Measurements from ENCODE around the gene LDB1. TPM values are rescaled to one million over a fixed set of nuclear protein-coding genes. Genes with fewer than 3 reads are reported as not detected.
A peak's percentile ranks its signal among the peaks of the same experiment; 100 is the strongest.

LDB1 gene
- total and polyA plus RNA-seq, 2 donors: 51.8 to 65.3 TPM

DNA sequence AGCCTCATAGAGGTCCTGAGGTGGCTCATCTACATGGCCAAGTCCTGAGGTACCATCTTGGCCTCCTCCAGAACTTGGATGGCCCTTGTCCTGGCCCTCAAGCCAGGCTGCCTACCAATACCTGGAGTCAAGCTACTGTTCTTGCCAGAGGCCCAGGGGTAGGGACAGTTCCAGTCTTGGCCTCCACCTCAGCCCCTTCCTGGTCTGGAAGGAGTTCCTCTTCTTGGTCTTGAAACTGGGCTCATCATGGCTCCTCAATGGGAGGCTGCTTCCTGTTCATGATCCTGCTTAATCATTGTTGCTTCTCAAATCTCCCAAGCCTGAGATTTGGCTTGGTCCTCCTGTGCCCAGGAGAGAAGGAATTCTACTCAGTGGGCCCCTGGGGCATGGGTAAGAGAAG is 51.1 kb downstream of the LDB1 start:
- H3K4me3 ChIP-seq (ENCODE audit: low read depth, low read length): no peak overlapping the region
- H3K4me1 ChIP-seq (ENCODE audit: insufficient read depth): peaks cover 3% of the 10 kb centered on the region
- no peak overlapping the region for H3K27ac ChIP-seq (ENCODE audit: low read depth)
- no peaks in the 10 kb centered on the region for H3K36me3 ChIP-seq (ENCODE audit: insufficient read depth)
- DNase-seq (ENCODE audit: extremely low spot score): no peak

DNA sequence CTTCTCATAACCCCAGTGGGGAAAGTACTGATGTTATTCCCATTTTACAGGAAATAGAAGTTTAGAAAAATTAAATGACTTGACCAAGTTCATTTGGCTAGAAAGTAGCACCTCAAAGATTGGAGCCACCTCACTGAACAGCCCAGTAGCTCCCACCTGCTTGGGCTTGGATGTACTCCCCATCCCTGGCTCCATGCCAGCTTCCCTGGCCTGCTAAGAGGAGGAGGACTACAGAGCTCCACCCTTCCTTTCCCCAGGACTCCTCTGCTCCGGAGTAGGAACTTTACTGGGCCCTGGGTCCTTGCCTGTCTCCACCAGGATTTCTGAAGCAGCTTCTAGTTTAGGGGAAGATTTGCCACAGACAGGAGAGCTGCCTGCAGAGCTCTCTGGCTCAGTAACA is 52.0 kb downstream of the LDB1 start:
- WGBS: 24% methylated on average over 1 of the region's 1 CpG

GRCh38 chr10:102067091-102067916 is 52.9 kb downstream of the LDB1 start:
- Histone ChIP-seq H3K4me1 (ENCODE audit: insufficient read depth) (peaks cover 3% of the 10 kb centered on the region), H3K27ac (ENCODE audit: low read depth) (no peak overlapping the region), H3K36me3 (ENCODE audit: insufficient read depth) (no peaks in the 10 kb centered on the region), H3K4me3 (ENCODE audit: low read depth, low read length) (no peak overlapping the region)
- DNase-seq (ENCODE audit: extremely low spot score): no peak
- 90% methylated on average over 18 of the region's 18 CpGs for WGBS

More for the DNA sequence above, 52.0 kb downstream of the LDB1 start:
- Histone ChIP-seq H3K4me1 (ENCODE audit: insufficient read depth) (peaks cover 3% of the 10 kb centered on the region), H3K36me3 (ENCODE audit: insufficient read depth) (no peaks in the 10 kb centered on the region), H3K4me3 (ENCODE audit: low read depth, low read length) (no peak overlapping the region), H3K27ac (ENCODE audit: low read depth) (no peak overlapping the region)
- no peak for DNase-seq (ENCODE audit: extremely low spot score)

- 83% methylated on average over 16 of the region's 16 CpGs for WGBS
- Histone ChIP-seq H3K27ac (ENCODE audit: low read depth) (no peak overlapping the region), H3K36me3 (ENCODE audit: insufficient read depth) (no peaks in the 10 kb centered on the region), H3K4me1 (ENCODE audit: insufficient read depth) (peaks cover 3% of the 10 kb centered on the region), H3K4me3 (ENCODE audit: low read depth, low read length) (peak overlapping the region; percentile 93)
- no peak for DNase-seq (ENCODE audit: extremely low spot score)
Measured at GRCh38 chr10:102066399-102067088, 53.6 kb downstream of the LDB1 start.

- H3K36me3 ChIP-seq (ENCODE audit: insufficient read depth): no peaks in the 10 kb centered on the region
- peaks cover 3% of the 10 kb centered on the region for H3K4me1 ChIP-seq (ENCODE audit: insufficient read depth)
- no peak for DNase-seq (ENCODE audit: extremely low spot score)
- WGBS: 8% methylated on average over 63 of the region's 63 CpGs
- H3K27ac ChIP-seq (ENCODE audit: low read depth): peak overlapping the region; percentile 95
- peak overlapping the region; percentile 93 for H3K4me3 ChIP-seq (ENCODE audit: low read depth, low read length)
Measured at GRCh38 chr10:102065561-102066398, 54.4 kb downstream of the LDB1 start.

DNA sequence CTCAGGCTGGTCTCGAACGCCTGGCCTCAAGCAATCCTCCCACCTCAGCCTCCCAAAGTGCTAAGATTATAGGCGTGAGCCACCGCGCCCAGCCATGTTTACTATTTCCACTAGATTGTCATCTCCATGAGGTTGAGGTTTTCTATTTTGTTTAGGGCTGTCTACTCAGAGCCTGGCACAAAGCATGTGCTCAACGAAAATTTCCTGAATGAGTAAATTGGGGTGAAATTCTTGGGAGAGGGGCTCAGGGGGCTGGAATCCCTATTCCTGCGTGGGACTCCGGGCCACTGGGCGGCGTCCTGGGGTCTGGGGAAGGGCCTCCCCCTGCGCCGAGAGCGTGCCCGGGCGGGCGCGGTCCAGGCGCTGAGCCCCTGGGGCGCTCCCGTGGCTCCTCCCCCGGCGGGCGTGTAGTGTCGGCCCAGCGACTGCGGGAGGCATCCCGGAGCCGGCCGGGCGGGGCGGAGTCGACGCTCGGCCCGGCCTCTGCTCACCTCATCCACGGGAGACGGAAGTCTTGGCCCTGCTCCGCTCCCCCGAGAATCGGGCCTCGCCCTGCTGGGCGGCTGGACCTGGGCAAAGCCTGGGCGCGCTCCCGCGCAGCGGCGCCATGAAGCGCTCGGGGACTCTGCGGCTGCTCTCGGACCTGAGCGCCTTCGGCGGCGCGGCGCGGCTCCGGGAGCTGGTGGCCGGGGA is 55.2 kb downstream of the LDB1 start, which contains the start of gene HPS6:
Gene HPS6 (plus strand): TSS at position 482 of the 693 bp plus-strand sequence. CDS start 126 bp downstream, at position 608.
- DNase-seq (ENCODE audit: extremely low spot score): peak; percentile 83
- H3K4me1 ChIP-seq (ENCODE audit: insufficient read depth): peaks cover 3% of the 10 kb centered on the region
- H3K36me3 ChIP-seq (ENCODE audit: insufficient read depth): no peaks in the 10 kb centered on the region
- WGBS: under 1% methylated on average over 61 of the region's 61 CpGs
- peak within 1 kb of the TSS; percentile 93 for H3K4me3 ChIP-seq (ENCODE audit: low read depth, low read length)
- peak within 1 kb of the TSS; percentile 95 for H3K27ac ChIP-seq (ENCODE audit: low read depth)

- 43% methylated on average over 2 of the region's 2 CpGs for WGBS
- no peak for DNase-seq (ENCODE audit: extremely low spot score)
- Histone ChIP-seq H3K36me3 (ENCODE audit: insufficient read depth) (no peaks in the 10 kb centered on the region), H3K27ac (ENCODE audit: low read depth) (peak overlapping the region; percentile 84), H3K4me3 (ENCODE audit: low read depth, low read length) (no peak overlapping the region), H3K4me1 (ENCODE audit: insufficient read depth) (peaks cover 3% of the 10 kb centered on the region)
Measured at GRCh38 chr10:102064503-102064867, 55.7 kb downstream of the LDB1 start.

DNA sequence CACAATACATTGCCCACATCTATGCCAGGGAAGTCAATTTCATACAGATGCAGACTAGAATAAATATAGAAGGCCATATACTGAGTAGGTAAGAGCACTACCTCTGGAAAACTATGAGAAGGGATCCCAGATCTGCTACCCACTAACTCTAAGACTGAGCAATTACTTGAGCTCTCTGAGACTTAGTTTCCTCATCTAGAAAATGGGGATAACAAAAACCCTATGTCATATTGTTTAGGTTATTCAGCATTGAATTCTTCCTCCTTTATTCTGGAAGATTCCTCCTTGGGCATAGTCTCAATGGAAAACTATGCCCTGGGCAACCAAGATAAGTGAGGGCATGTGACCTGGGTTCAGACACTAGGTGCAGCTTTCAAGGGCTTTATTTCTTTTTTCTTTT is 60.2 kb downstream of the LDB1 start:
- no peak overlapping the region for H3K4me3 ChIP-seq (ENCODE audit: low read depth, low read length)
- no peak for DNase-seq (ENCODE audit: extremely low spot score)

More for the DNA sequence above, 60.2 kb downstream of the LDB1 start:
- H3K4me1 ChIP-seq (ENCODE audit: insufficient read depth): no peaks in the 10 kb centered on the region
- no peak overlapping the region for H3K27ac ChIP-seq (ENCODE audit: low read depth)
- no peaks in the 10 kb centered on the region for H3K36me3 ChIP-seq (ENCODE audit: insufficient read depth)

Small RNA genes within 50 kb of the gene (small RNA-seq; reads per million reads assigned to genes)
- gene AL500527.1: not detected
- gene AL500527.2: not detected

Other genes starting within 250 kb of the LDB1 start
- gene ARMH3, start 64.2 kb downstream of the LDB1 start, total RNA-seq: 13.4 TPM
- gene ARMH3, start 64.2 kb downstream of the LDB1 start, polyA plus RNA-seq: 23.0 TPM
- gene HPS6, start 55.0 kb downstream of the LDB1 start, total RNA-seq: 11.1 TPM
- 18.7 TPM for gene HPS6, start 55.0 kb downstream of the LDB1 start, polyA plus RNA-seq
- gene PPRC1, start 12.7 kb upstream of the LDB1 start, total RNA-seq: 12.1 TPM
- gene PPRC1, start 12.7 kb upstream of the LDB1 start, polyA plus RNA-seq: 20.7 TPM
- 23.6 TPM for gene NOLC1, start 32.0 kb upstream of the LDB1 start, total RNA-seq
- gene NOLC1, start 32.0 kb upstream of the LDB1 start, polyA plus RNA-seq: 43.1 TPM
- gene ELOVL3, start 105.9 kb upstream of the LDB1 start, total RNA-seq: not detected
- gene ELOVL3, start 105.9 kb upstream of the LDB1 start, polyA plus RNA-seq: 0.29 TPM
- gene PITX3, start 121.1 kb upstream of the LDB1 start, total RNA-seq: 0.32 TPM
- 0.08 TPM for gene PITX3, start 121.1 kb upstream of the LDB1 start, polyA plus RNA-seq
- 29.3 TPM for gene GBF1, start 125.2 kb upstream of the LDB1 start, total RNA-seq
- 22.9 TPM for gene GBF1, start 125.2 kb upstream of the LDB1 start, polyA plus RNA-seq